HS-27A (cell line): ENCODE data around the gene FAM177A1.
"Not testable (repeated sequence)": the region's sequence is repeated elsewhere in the genome, so short reads cannot be mapped to it uniquely, and the experiment has no call there.

ENCODE experiments used
- DNase-seq: peaks from one replicate; pipeline ENCODE4 v3.0.0-alpha.2; 2012; ENCODE audit warnings: low read depth, missing footprints

Gene FAM177A1

GRCh38 chr14:35061113-35061791 is 15.2 kb downstream of the FAM177A1 start:
- DNase-seq = not testable (repeated sequence)

- DNase-seq = not testable (repeated sequence)
These were observed 19.7 kb downstream of the FAM177A1 start for GRCh38 chr14:35065731-35066130.

GRCh38 chr14:35068238-35069012 is 22.4 kb downstream of the FAM177A1 start:
- DNase-seq = no peak

- DNase-seq = no peak
These were observed 26.2 kb downstream of the FAM177A1 start for GRCh38 chr14:35072226-35072625.

GRCh38 chr14:35073486-35073885 is 27.4 kb downstream of the FAM177A1 start:
- no peak for DNase-seq

- DNase-seq = no peak
These were observed 32.0 kb downstream of the FAM177A1 start for GRCh38 chr14:35078082-35078481.

- no peak for DNase-seq
These were observed 33.7 kb downstream of the FAM177A1 start for GRCh38 chr14:35079742-35080141.

- DNase-seq = no peak
These were observed 37.6 kb downstream of the FAM177A1 start for GRCh38 chr14:35083530-35084150.

GRCh38 chr14:35085441-35085840 is 39.4 kb downstream of the FAM177A1 start:
- no peak for DNase-seq

- no peak for DNase-seq
These were observed 42.4 kb downstream of the FAM177A1 start for GRCh38 chr14:35088514-35088913.

- not testable (repeated sequence) for DNase-seq
These were observed 48.6 kb downstream of the FAM177A1 start for GRCh38 chr14:35094645-35095044.

GRCh38 chr14:35107866-35108265 is 61.8 kb downstream of the FAM177A1 start:
- no peak for DNase-seq

- no peak for DNase-seq
These were observed 66.6 kb downstream of the FAM177A1 start for GRCh38 chr14:35112641-35113040.

GRCh38 chr14:35113308-35113950 is 67.4 kb downstream of the FAM177A1 start:
- DNase-seq = no peak

- no peak for DNase-seq
These were observed 68.0 kb downstream of the FAM177A1 start for GRCh38 chr14:35114036-35114435.

GRCh38 chr14:35116242-35116641 is 70.2 kb downstream of the FAM177A1 start:
- no peak for DNase-seq

- no peak for DNase-seq
These were observed 71.0 kb downstream of the FAM177A1 start for GRCh38 chr14:35117112-35117511.

- peak; percentile 23 for DNase-seq
These were observed 75.2 kb downstream of the FAM177A1 start for GRCh38 chr14:35121026-35121886.

GRCh38 chr14:35121887-35122695 is 76.0 kb downstream of the FAM177A1 start, which contains the start of the genes PPP2R3C and PRORP:
Gene PPP2R3C (minus strand): TSS chr14:35121990. CDS start chr14:35121959, 31 bp downstream.
Gene PRORP (plus strand): TSS chr14:35122552. CDS start chr14:35123246, 694 bp downstream.
- peak; percentile 95 for DNase-seq

- peak; percentile 59 for DNase-seq
These were observed 76.8 kb downstream of the FAM177A1 start for GRCh38 chr14:35122696-35123387.
